K562 (cell line): ENCODE measurements around the gene UFC1. TPM values are rescaled to one million over a fixed set of nuclear protein-coding genes. Genes with fewer than 3 reads are reported as not detected.
A peak's percentile ranks its signal among the peaks of the same experiment; 100 is the strongest.

Experiments used
- HDAC6 ChIP-seq: IDR thresholded peaks from 2 replicates; pipeline ENCODE4 v1.6.1; 2012; ENCODE audit warnings: low read depth, mild to moderate bottlenecking, control low read depth, inconsistent platforms, low read length, moderate library complexity
- JUND ChIP-seq, 2 experiments: IDR thresholded peaks; 2 replicates in 1 of 2; 3 replicates in 1 of 2; pipeline ENCODE4 v1.6.1; 2011; ENCODE audit warnings: borderline replicate concordance in 2 of 2, low read depth in 2 of 2, low read length in 2 of 2, improper control_type of control experiment in 1 of 2, missing biosample characterization in 1 of 2, missing genetic modification characterization in 1 of 2, missing genetic modification reagents in 1 of 2
- KAT8 ChIP-seq: fragments of 450-650 bp; IDR thresholded peaks from 2 replicates; pipeline ENCODE4 v1.6.1; 2016; ENCODE audit warnings: low read depth, mild to moderate bottlenecking
- KDM4B ChIP-seq, 2 experiments: fragments of 450-650 bp in 1 of 2; sonication (generic) in 1 of 2; IDR thresholded peaks; 2 replicates each; pipeline ENCODE4 v1.6.1; 2016 to 2017; ENCODE audit warnings: borderline replicate concordance in 2 of 2, antibody characterized with exemption in 1 of 2, low read depth in 1 of 2, mild to moderate bottlenecking in 1 of 2
- MGA ChIP-seq: fragments of 450-650 bp; IDR thresholded peaks from 2 replicates; pipeline ENCODE4 v1.6.1; 2016; ENCODE audit warnings: mild to moderate bottlenecking, moderate library complexity
- MTA2 ChIP-seq: fragments of 450-650 bp; IDR thresholded peaks from 2 replicates; pipeline ENCODE4 v1.6.1; 2016; ENCODE audit warnings: low read depth
- NCOR1 ChIP-seq: fragments of 450-650 bp; IDR thresholded peaks from 2 replicates; pipeline ENCODE4 v1.6.1; 2016; ENCODE audit warnings: mild to moderate bottlenecking, moderate library complexity
- POLR2G ChIP-seq: fragments of 200-400 bp; formaldehyde crosslinking; IDR thresholded peaks from 2 replicates; pipeline ENCODE4 v1.6.1; 2017; ENCODE audit warnings: low read depth, mild to moderate bottlenecking, antibody characterized with exemption, low read length, moderate library complexity
- SMARCA4 ChIP-seq: fragments of 450-650 bp; IDR thresholded peaks from 2 replicates; pipeline ENCODE4 v1.6.1; 2016
- SP1 ChIP-seq: sonication (generic); formaldehyde crosslinking; IDR thresholded peaks from 2 replicates; pipeline ENCODE4 v1.8.1; 2022; ENCODE audit warnings: mild to moderate bottlenecking, missing genetic modification reagents
- TARDBP ChIP-seq: fragments of 450-650 bp; IDR thresholded peaks from 2 replicates; pipeline ENCODE4 v1.6.1; 2016
- ZNF431 ChIP-seq: sonication (generic); formaldehyde crosslinking; IDR thresholded peaks from 2 replicates; pipeline ENCODE4 v1.8.0; 2022; ENCODE audit warnings: mild to moderate bottlenecking, missing genetic modification reagents
- ZNF57 ChIP-seq: fragments of 450-650 bp; formaldehyde crosslinking; IDR thresholded peaks from 2 replicates; pipeline ENCODE4 v1.4.0; 2020; ENCODE audit warnings: mild to moderate bottlenecking, moderate library complexity
- polyA plus RNA-seq, 8 experiments: library from polyadenylated mRNA; depleted of rRNA in 4 of 8; stranded (reverse) in 5 of 8; unstranded in 3 of 8; fragments of >200 nt; fragmentation: Nextera tagmentation in 2 of 8; fragmentation: Illumina TruSeq in 1 of 8; extraction: Ambion mirVana in 2 of 8; extraction: Trizol in 1 of 8; gene quantifications; 2 replicates each; pipeline versions ENCODE4 v1.2.1 to v1.2.3, GENCODE V29; 2011 to 2014; ENCODE audit warnings: inconsistent platforms in 1 of 8, missing spikeins in 1 of 8
- total RNA-seq, 7 experiments: library from RNA; depleted of rRNA in 6 of 7; stranded (reverse); fragments of >200 nt in 6 of 7; fragmentation: Illumina TruSeq in 2 of 7; extraction: Trizol in 2 of 7; gene quantifications; 2 replicates each; pipeline versions ENCODE4 v1.2.1 to v1.2.3, GENCODE V29; 2011 to 2021; ENCODE audit warnings: low replicate concordance in 1 of 7
- TF ChIP-seq, protein P1 (sequence below), 3 experiments: IDR thresholded peaks in 2 of 3; conservative IDR thresholded peaks in 1 of 3; 2 replicates each; pipeline ENCODE4 v1.5.1; 2011 to 2012; ENCODE audit warnings: low read length in 3 of 3, mild to moderate bottlenecking in 3 of 3, control low read depth in 2 of 3, improper control_type of control experiment in 1 of 3, inconsistent platforms in 1 of 3, low read depth in 1 of 3, mixed read lengths in 1 of 3, moderate library complexity in 1 of 3; ENCODE audit not compliant: insufficient read depth in 2 of 3

UFC1 gene
- total and polyA plus RNA-seq, 9 of the 15 experiments (the other 6 are each of a cell fraction or from before 2014, with no cell fraction given): 92.8 to 220 (median 161) TPM

GRCh38 chr1:161165742-161166668, 12.2 kb downstream of the UFC1 start, which contains the start of gene PPOX (continued):
- TF ChIP-seq POLR2G: peak; percentile 93
- no peak for TF ChIP-seq KAT8
- peak; percentile 79 for TF ChIP-seq MGA
- TF ChIP-seq ZNF57: no peak
- TF ChIP-seq ZNF431 (CRISPR knock-in tag): no peak
- TF ChIP-seq, protein P1, sequence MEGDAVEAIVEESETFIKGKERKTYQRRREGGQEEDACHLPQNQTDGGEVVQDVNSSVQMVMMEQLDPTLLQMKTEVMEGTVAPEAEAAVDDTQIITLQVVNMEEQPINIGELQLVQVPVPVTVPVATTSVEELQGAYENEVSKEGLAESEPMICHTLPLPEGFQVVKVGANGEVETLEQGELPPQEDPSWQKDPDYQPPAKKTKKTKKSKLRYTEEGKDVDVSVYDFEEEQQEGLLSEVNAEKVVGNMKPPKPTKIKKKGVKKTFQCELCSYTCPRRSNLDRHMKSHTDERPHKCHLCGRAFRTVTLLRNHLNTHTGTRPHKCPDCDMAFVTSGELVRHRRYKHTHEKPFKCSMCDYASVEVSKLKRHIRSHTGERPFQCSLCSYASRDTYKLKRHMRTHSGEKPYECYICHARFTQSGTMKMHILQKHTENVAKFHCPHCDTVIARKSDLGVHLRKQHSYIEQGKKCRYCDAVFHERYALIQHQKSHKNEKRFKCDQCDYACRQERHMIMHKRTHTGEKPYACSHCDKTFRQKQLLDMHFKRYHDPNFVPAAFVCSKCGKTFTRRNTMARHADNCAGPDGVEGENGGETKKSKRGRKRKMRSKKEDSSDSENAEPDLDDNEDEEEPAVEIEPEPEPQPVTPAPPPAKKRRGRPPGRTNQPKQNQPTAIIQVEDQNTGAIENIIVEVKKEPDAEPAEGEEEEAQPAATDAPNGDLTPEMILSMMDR (IDR thresholded peaks at IDR 0.05 in 2 of 3, conservative IDR thresholded peaks at IDR 0.05 in 1 of 3; ENCODE audit: insufficient read depth in 2 of 3, low read depth in 1 of 3, low read length in 3 of 3): peak; percentile 69 to 85 (median 72)
- peak; percentile 98 for TF ChIP-seq MTA2
- peak; percentile 98 for TF ChIP-seq SMARCA4
- TF ChIP-seq NCOR1: peak; percentile 98
- TF ChIP-seq TARDBP: peak; percentile 45
- peak in 1 of 2 experiments; percentile 41; a peak in 1 of 4 replicates for TF ChIP-seq KDM4B (IDR thresholded peaks at IDR 0.05; ENCODE audit: borderline replicate concordance in 2 of 2, low read depth in 1 of 2)
- TF ChIP-seq JUND (IDR thresholded peaks at IDR 0.05; ENCODE audit: borderline replicate concordance, low read depth, low read length): peak; percentile 76; the same call in 1 of the 2 replicates
- 0 out of 3 replicates have a peak, but pooled peaks have one; percentile 62 for TF ChIP-seq JUND (tag; IDR thresholded peaks at IDR 0.05; ENCODE audit: borderline replicate concordance, low read depth, low read length)
- TF ChIP-seq HDAC6: no peak
- TF ChIP-seq SP1 (CRISPR knock-in tag): peak; percentile 85
